CD4-positive, alpha-beta T cell treated with Interleukin-4 for 4 hours (primary cell): ENCODE results near the gene OLFM2.
"Not testable (repeated sequence)": the region's sequence is repeated elsewhere in the genome, so short reads cannot be mapped to it uniquely, and the experiment has no call there.

ENCODE experiments used
- DNase-seq: peaks from one replicate; pipeline ENCODE4 v3.0.0-alpha.2; 2020

OLFM2 gene

DNA sequence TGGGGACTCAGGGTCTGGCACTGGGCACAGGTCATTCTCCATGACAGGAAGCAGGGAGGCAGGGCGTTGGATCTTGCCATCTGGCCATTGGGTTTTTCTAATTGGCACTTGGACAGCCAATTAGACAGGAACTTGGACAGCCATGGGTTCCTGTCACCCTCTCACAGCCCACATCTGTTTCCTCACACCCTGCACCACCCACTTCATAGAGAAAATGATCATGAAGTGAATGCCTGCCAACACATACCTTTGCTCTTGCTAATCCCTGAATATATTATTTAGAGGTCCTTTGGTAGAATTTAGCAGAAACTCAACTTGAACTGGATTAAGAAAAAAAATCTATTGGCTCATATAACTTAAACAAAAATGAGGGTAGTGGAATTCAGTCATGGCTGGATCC is 4.9 kb upstream of the OLFM2 start:
- no peak for DNase-seq

DNA sequence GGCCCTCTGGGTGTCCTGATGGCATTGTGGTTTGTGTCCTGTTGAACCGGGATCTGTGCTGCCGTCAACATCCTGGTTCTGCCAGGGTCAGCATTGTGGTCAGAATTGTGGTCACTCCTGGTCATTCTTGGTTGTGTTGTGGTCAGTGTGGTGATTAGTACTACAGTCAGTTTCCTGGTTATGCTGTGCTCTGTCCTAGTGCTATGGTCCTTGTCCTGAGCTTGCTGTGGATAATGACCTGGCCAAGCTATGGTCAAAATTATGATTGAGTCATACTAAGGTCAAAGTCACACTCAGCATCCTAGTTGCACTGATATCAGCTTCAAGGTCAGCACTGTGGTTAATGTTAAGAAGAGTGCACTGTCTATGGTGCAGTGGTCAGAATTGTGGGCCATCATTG is 4.5 kb upstream of the OLFM2 start:
- no peak for DNase-seq

DNA sequence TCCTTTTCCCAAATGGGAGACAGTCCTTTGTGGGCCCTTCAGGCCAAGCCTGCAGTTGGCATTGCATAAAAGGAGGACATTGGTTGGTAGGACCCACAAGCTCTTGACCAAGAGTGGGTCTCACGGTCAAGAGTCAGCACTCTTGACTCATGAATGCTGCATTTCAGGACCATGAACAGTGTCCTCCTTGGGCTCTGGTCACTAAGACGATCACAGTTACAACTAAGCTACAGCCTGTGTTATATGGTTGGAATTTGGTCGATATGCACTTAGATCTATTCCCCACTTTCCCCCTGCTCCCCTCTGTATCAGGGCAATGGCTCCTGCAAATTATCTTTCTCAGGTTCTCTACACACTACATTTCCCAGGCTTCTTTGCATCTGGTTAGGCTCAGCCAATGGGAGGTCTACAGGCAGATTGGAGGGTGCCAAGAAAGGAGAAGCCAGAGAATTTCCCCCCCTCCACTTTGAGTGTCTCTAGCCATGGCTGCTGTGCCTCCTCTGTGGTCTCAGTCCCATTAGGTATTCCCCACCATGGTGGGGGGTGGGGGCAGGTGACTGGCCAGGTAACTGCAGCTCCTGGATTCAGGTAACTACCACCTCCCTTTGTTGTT is 3.1 kb upstream of the OLFM2 start:
- DNase-seq, result no peak

GRCh38 chr19:9937001-9937411 is 691 bp upstream of the OLFM2 start:
- no peak for DNase-seq

- no peak for DNase-seq
Observed at GRCh38 chr19:9935506-9936325, 599 bp downstream of the OLFM2 start.

- peak; percentile 59 for DNase-seq
Observed at GRCh38 chr19:9934132-9934950, 2.0 kb downstream of the OLFM2 start.

DNA sequence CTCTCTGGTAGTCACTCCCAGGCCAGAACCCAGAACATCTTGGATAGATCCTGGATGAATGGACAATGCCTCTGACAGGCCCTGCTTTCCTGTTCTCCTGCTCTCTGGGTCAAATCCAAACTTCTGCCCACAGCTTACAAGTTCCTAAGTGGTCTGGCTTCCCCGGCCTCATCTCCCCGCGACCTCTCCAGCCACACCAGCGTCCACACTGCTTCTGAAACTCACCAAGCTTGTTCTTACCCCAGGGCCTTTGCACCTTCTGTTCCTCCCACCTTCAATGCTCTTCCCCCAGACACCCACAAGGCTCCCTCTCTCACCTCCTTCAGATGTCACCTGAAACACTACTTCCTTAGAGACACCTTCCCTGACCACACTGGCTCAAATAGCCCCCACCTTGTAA is 3.5 kb downstream of the OLFM2 start:
- DNase-seq, result no peak

- DNase-seq, result no peak
Observed at GRCh38 chr19:9931629-9932028, 4.7 kb downstream of the OLFM2 start.

- no peak for DNase-seq
Observed at GRCh38 chr19:9923440-9923839, 12.9 kb downstream of the OLFM2 start.

GRCh38 chr19:9922782-9923379 is 13.4 kb downstream of the OLFM2 start:
- DNase-seq, result not testable (repeated sequence)

DNA sequence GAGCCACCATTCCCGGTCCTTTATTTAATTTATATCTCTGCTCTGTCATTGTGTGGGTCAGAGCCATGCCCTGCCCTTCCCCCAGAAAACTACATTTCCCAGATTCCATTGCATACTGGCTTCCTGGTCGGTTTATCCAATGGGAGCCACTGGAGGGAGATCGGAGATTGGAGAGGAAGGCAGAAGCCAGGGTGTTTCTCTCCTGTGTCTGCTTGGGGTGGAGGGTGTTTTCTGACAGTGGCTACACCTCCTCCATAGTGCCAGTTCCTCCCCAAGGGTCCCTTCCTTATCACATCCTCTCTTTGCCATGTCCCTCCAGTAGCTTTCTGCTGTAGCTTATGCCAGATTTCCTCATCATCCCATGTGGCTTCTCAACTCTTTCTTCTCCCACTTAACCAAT is 19.0 kb downstream of the OLFM2 start:
- no peak for DNase-seq

DNA sequence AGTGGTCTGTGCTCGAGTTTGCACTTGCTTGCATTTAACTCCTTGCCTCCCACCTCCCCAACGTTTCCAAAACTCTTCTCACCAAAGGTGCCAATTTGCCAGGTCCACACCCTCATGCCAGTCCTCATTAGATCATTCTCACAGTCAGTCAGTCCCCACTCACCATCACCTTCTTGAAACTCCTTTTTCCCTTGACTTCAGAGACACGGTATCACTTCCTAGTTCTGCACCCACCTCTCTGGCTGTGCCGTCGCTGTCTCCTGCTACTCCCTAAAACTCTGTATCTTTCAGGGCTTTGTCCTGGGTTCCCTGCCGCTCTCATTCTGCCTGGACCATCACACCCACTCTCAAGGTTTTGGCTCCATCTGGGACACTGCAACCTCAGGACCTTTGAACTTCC is 19.6 kb downstream of the OLFM2 start:
- no peak for DNase-seq

GRCh38 chr19:9914315-9915207 is 21.8 kb downstream of the OLFM2 start:
- DNase-seq, result peak; percentile 76

GRCh38 chr19:9914001-9914314 is 22.4 kb downstream of the OLFM2 start:
- DNase-seq, result no peak

- no peak for DNase-seq
Observed at GRCh38 chr19:9913237-9914000, 22.9 kb downstream of the OLFM2 start.

- no peak for DNase-seq
Observed at GRCh38 chr19:9912551-9913236, 23.6 kb downstream of the OLFM2 start.

GRCh38 chr19:9911524-9912185 is 24.7 kb downstream of the OLFM2 start:
- DNase-seq, result no peak

DNA sequence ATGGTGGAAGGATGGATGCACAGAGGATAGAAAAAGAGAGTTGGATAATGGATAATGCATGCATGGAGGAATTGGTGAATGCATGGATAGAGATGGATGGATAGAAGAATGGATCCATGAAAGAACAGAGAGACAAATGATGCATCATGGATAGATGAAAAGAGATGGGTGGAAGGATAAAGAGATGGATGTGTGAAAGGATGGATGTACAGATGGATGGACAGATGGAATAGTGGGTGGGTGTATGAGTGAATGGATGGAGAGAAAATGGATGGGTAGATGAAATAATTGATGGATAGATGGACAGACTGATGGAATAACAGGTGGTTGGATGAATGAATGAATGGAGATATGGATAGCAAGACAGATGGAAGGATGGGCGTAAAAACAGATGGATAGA is 25.7 kb downstream of the OLFM2 start:
- DNase-seq, result no peak

GRCh38 chr19:9909251-9909650 is 27.1 kb downstream of the OLFM2 start:
- DNase-seq, result no peak

- no peak for DNase-seq
Observed at GRCh38 chr19:9906475-9907087, 29.7 kb downstream of the OLFM2 start.
